ENCODE results near the gene ID2. TPM values are rescaled to one million over a fixed set of nuclear protein-coding genes. Genes with fewer than 3 reads are reported as not detected.
"Not testable (repeated sequence)": the region's sequence is repeated elsewhere in the genome, so short reads cannot be mapped to it uniquely, and the experiment has no call there.

ID2 gene
- total and polyA plus RNA-seq, 2 donors: 191 to 238 TPM

GRCh38 chr2:8728305-8729015, 46.6 kb downstream of the ID2 start:
- WGBS: 94% methylated on average over 7 of the region's 7 CpGs
- H3K27ac ChIP-seq (ENCODE audit: low read depth): no peak overlapping the region
- H3K4me3 ChIP-seq (ENCODE audit: low read depth, low read length): no peak overlapping the region
- H3K36me3 ChIP-seq (ENCODE audit: insufficient read depth): peaks cover 1% of the 10 kb centered on the region
- DNase-seq (ENCODE audit: extremely low spot score): no peak
- no peaks in the 10 kb centered on the region for H3K4me1 ChIP-seq (ENCODE audit: insufficient read depth)

- 88% methylated on average over 5 of the region's 5 CpGs for WGBS
- DNase-seq (ENCODE audit: extremely low spot score); H3K36me3 ChIP-seq (ENCODE audit: insufficient read depth): not testable (repeated sequence)
Measured at GRCh38 chr2:8729101-8729500, 47.2 kb downstream of the ID2 start.

GRCh38 chr2:8729939-8730338, 48.1 kb downstream of the ID2 start:
- Histone ChIP-seq H3K27ac (ENCODE audit: low read depth) (no peak overlapping the region), H3K36me3 (ENCODE audit: insufficient read depth) (peaks cover 1% of the 10 kb centered on the region), H3K4me1 (ENCODE audit: insufficient read depth) (no peaks in the 10 kb centered on the region), H3K4me3 (ENCODE audit: low read depth, low read length) (no peak overlapping the region)
- WGBS: 83% methylated on average over 9 of the region's 9 CpGs
- DNase-seq (ENCODE audit: extremely low spot score): no peak

More at GRCh38 chr2:8729101-8729500, 47.2 kb downstream of the ID2 start:
- not testable (repeated sequence) for H3K27ac ChIP-seq (ENCODE audit: low read depth); H3K4me3 ChIP-seq (ENCODE audit: low read depth, low read length); H3K4me1 ChIP-seq (ENCODE audit: insufficient read depth)

GRCh38 chr2:8732601-8733000, 50.7 kb downstream of the ID2 start:
- no peak overlapping the region for H3K4me3 ChIP-seq (ENCODE audit: low read depth, low read length)
- 98% methylated on average over 10 of the region's 10 CpGs for WGBS
- peaks cover 1% of the 10 kb centered on the region for H3K36me3 ChIP-seq (ENCODE audit: insufficient read depth)
- H3K27ac ChIP-seq (ENCODE audit: low read depth): no peak overlapping the region
- DNase-seq (ENCODE audit: extremely low spot score): no peak
- no peaks in the 10 kb centered on the region for H3K4me1 ChIP-seq (ENCODE audit: insufficient read depth)

Other genes starting within 250 kb of the ID2 start
- gene KIDINS220, start 155.6 kb downstream of the ID2 start, total RNA-seq: 157 TPM
- 34.5 TPM for gene KIDINS220, start 155.6 kb downstream of the ID2 start, polyA plus RNA-seq